DMS53 (cell line): ENCODE results near the gene CNTN6.

Experiments used
- DNase-seq: peaks from one replicate; lab custom pipeline; 2025; lab: John Stamatoyannopoulos, UW

Gene CNTN6

DNA sequence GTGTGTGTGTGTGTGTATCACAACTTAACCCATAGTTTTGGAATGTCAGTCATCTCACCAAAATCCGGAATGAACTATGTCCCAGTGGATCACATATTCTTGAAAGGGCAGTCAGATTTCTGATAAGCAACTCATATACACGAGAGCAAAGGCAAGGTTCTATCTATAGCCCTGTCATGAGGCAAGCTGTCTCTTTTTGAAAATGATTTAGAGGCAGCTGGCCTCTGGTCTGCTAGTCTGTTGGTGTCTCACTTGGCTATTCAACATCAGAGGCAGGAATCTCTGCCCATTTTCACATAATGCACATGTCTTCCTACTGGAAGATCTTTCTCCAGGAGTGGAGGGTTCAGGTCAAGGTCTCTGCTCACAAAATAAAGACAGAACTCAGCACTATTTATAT lies 79.8 kb downstream of the CNTN6 start:
- DNase-seq: no peak

DNA sequence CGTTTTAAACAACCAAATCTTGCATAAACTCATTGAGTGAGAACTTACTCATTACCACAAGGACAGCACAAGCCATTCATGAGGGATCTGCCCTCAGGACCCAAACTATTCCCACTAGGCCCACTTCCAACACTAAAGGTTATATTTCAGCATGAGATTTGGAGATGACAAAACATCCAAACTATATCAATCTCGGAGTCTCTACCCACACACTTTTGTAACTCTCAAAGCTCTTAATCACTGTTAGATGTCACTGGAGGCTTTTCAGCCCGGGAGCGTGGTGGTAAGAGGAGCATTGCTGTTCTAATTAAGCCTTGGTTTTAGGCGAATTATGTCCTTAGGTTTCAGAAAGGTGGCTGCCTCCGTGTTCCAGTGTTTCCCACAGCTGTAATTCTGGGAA lies 86.3 kb downstream of the CNTN6 start:
- no peak for DNase-seq

DNA sequence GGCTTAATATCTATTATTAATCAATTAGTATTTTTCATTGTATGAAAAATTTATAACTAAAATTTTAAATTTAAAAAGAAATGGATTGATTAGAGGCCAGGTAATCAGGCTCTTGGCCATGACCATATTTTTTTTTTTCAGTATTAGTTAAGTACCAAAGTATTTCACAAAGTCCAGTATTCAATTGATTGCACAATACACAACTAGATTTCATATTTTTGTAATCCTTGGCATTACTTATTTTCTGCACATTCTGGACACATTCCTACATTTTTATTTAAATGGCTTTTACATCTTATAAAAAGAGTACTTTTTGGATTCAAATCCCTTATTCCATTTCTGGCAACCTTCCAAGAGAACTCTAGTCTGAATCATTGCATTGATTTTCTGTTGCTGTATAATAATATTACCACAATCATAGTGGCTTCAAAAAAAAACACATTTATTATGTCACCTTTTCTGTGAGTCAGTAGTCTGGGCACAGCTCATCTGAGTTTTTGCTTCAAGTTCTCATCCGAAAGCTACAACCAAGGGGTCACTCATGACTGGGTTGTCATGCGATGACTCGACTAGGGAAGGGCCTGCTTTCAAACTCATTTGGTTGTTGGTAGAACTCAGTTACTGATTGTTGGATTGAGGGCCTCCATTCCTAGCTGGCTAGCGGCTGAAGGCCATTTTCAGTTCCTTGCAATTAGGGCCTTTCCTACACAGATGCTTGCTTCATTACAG lies 90.7 kb downstream of the CNTN6 start:
- DNase-seq: no peak

DNA sequence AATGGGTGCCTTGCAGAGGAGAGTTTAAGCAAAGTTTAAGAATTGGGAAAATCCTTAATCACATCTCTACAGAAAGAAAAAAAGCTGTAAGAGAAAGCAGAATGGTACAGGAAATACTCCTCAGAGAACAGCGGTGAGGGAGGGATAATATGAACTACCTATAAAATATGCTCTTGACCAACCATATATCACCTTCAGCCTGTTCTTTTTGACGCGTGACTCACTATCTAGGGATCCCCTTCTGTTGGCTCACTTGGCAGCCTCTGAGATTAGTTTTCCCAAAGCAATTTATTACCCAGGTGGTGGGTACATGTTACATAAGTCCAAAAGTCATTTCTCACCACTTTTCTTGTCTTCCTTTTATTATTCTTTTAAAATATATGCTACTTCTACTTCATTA lies 97.7 kb downstream of the CNTN6 start:
- no peak for DNase-seq

DNA sequence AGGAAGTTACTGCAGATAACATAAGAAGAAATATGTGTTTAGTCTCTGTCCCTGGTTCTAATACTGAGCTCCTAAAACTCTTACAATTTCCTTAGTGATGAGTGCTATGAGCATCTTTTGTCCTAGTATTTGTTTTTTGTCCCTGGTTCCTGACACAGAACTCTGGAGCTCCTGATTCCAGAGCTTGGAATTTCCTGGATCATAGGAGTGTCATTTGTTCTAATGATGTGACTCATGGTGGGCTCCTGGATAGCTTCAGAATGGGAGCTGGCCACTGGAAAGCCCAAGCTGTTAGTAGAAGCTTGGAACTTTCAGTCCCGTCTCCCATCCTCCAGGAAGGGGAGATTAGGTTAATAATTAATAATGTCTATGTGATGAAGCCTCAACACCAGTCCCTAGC lies 98.2 kb downstream of the CNTN6 start:
- DNase-seq: peak; percentile 7

DNA sequence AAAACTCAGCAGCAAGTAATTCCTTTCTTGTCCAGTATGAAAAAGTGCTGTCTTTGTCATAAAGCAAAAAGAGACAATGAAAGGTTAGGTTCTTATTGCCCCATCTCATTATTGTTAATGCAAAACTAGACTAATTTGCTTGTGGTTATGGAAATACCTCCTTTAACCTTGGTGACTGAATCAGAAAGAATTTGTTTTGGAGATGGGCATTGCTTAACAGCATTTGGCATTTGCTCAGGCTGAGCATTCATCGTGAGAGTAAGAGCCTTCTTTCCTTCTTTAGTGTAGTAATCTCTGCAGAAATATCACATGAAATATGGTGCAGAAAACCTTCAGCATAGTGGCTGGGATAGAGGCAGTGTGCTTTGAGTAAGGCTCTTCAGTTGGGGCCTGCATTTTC lies 103.1 kb downstream of the CNTN6 start:
- no peak for DNase-seq

DNA sequence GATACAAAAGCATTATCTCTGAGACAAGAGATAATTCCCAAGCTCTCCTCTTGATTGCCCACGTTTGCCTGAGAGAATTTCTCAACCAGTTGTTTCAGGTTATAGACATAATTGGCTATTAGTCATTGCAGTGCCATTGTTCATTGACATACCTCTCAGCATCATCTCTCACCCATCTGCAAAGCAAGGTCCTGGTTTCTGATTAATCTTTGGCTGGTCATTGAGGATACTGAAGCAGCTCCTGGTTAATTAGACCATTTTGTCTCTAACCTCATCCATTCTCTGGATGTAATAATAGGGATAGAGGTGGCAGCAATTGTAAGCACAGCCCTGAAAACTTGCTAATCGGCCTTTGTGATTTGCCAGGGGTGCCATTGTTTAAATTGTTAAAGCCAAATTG lies 104.2 kb downstream of the CNTN6 start:
- DNase-seq: no peak

DNA sequence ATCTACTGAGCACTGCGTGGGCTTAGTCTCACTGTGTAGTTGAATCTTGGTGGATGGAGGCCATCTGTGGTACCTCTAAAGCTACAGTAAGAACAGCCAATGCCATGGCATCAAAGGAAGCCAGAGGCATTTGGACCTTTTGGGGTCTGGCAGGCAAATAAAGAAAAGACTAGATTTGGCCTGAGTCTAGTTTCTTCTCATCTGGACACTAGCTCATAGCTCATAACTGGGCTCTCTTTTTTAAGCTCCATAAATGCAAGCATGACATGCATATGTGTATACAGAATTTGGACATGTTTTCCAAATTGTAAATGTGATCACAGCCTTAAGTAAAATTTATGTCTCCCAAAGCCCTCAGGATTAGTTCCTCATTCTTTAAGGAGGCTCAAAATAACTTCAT lies 107.5 kb downstream of the CNTN6 start:
- no peak for DNase-seq

DNA sequence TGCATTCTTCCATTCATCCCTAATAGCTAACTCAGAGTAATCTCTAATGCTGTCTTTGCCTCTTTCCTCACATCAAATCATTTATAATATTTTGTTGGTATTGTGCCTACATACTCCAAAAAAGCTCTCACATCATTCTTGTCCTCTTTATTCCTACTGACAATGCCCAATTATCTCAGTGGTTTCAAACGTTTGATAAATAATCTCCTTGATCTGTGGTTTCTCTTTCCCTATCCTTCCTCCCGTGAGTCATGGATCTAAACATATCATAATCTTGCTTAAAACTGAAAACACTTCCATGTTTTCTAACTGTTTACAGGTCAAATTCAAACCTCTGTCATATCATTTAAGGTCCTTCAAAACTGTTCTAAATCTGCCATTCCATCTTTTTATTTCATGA lies 115.1 kb downstream of the CNTN6 start:
- no peak for DNase-seq

DNA sequence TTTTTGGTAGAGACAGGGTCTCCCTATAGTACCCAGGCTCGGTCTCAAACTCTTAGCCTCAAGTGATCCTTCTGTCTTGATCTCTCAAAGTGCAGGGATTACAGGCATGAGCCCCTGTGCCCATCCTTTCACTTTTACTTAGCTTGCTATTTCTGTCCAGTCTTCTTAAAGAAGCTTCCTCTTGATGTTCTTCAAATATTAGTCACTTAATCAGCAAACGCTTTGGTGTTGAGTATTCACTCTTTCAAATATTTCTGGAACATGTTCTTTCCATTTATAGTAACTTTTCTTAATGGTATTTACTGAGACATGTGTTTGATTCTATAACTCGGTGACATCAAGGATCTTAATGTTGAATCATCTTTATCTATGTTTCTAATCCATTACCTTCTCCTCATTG lies 122.1 kb downstream of the CNTN6 start:
- DNase-seq: no peak

DNA sequence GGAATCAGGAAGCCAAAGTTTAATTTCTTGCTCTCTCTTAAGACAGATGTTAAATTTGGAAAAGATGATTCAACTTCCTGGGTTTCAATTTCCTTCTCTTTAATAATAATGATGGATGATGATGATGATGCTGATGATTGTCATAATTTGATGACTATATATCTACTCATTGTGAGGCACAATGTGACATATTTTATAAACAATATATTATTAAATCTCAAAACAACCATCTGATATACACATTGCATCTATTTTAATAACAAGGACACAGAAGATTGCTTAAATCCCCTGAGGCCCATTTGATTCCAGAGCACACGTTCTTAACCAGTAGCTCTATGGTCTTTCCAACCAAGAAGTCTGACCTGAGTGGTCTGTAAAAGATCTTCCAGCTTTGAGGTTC lies 124.0 kb downstream of the CNTN6 start:
- DNase-seq: no peak

DNA sequence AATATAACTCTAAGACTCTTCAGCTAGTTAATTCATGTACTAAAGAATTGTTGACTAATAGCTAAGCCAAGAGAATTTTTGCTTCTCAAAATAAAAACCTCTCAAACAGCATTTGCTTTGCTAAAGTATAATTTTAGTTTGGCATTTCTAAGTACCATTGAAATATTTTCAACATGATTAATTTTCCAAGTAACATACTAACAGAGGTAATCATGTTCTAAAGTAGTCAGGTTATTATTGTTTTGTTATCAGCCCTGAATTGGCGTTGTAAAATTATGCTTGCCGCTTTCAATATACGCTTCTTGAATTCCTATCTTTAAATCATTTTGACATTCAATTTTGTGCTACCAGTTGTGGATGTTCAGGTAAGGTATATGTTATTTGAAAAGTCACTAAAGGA lies 134.3 kb downstream of the CNTN6 start:
- DNase-seq: no peak

DNA sequence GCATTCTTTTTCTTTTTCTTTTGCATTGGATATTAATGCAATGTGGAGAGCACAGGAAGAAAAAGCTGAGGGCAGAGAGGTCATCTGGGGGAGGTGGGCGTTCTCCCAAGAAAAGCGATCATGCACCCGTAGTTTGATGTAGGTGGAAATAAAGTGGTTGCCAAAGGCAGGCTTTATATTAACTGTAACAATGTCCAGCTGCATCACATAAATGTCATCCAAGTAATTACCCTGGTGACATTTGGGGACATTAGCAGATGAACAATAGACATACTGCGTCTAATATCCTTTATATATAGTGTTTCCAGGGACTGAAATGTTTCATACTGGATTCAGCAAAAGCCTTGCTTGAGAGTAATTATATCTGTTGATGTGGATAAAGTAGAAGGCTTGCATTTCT lies 135.5 kb downstream of the CNTN6 start:
- DNase-seq: no peak

DNA sequence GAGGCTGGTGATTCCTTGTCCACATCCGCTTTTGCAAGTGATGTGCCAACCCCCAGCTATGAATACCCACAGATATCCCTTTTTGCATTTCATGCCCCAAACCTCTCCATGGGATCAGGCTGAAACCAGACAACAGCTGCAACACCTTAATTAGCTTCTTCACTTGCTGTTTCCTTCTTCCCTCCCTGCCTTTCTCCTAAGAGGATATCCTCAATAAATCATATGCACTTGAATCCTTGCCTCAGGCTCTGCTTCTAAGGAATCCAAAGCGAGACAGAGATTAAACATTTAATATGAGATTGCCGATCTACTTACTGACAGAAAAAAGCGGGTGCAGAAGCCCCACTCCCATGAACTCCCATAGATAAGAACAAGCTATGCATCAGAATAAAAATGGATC lies 138.1 kb downstream of the CNTN6 start:
- DNase-seq: no peak

DNA sequence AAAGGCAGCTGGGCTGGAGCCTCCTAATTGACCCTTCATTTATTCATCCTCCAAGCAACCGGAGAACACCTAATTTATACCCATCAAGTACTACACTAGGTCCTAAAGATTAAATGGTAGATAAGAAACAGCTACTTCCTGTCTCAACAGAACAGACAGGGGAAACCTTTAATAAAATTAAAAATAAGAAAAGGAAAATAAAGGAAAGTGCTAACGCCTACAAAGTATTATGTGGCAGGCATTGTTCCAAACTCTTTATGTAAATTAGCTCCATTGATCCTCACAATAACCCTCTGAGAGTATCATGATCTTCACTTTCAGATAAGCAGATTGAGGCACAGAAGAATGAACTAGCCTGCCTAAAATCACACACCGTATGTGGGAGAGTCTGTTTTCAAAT lies 139.5 kb downstream of the CNTN6 start:
- DNase-seq: no peak

DNA sequence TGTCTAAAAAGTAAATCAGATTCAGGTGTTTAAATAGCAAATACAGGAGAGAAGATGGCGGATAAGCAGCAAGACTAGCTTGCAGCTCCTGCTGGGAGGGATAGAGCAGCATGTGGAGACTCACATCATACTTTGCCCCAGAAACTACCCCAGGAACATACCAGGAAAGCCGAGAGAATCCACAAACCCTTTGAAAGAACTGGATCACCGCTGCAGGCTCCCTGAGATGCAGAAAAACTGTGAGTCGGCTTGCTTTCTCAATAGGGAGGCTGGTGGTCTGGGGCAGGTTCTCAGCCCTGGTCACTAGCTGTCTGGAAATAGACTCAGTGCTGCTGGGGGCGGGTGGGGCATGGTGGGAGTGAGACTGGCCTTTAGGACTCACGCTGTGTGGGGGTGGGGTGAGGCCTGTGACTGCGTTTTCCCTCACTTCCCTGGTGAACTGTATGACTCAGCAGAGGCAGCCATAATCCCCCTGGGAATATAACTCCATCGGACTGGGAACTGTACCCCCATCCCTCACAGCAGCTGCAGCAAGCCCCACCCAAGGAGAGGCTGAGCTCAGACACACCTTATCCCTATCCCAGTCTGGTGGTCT lies 142.8 kb downstream of the CNTN6 start:
- DNase-seq: no peak

DNA sequence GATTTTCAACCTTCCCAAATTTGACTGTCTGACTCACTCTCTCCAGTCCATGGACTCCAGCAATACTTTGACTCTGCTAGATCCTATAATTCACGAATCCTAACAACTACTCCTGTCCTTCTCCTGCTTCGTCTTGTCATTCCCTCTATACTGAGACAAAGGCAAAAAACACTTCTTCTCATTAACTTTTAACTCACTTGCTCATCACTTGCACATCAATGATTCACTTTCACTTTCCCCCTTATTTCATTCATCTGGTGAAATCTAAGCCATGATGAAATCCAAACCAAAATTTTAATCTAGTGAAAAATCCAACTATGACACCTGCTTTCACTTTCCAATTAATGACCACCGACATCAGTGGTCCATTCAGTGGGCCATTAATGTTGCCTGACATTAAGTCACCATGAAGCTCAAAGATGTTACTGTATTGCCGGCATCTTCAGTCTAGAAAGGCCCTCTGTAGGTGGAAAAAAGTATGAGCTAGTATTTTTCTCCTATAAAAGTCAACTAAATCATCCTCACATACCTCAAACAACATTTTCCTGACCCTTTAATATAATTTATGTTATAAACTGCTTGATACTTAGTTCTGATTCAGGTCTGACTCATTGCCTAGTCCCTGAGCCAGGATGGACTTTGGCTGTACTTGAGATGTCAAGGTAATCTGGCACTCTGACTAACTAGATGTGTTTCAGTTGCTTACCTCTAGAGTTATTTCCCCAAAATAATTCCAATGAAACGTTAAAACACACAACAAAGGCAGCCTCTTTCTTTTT lies 158.6 kb downstream of the CNTN6 start:
- peak; percentile 28 for DNase-seq

DNA sequence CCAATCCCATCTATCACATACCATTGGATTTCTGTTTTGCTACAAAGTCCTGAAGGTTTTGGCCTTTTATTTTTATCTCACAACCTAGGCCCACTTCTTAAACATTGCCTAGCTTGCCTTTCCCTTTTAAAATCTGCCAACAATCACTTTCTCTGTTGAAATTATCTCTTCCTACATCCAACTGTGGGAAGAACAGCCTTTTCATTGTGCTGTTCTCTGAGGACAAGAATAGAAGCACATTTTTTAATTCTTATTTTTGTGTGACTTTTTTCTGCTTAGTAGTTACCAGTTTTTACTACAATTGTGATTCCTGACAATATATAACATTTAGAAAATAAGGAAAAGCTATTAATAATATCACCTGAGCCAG lies 159.2 kb downstream of the CNTN6 start:
- DNase-seq: no peak

DNA sequence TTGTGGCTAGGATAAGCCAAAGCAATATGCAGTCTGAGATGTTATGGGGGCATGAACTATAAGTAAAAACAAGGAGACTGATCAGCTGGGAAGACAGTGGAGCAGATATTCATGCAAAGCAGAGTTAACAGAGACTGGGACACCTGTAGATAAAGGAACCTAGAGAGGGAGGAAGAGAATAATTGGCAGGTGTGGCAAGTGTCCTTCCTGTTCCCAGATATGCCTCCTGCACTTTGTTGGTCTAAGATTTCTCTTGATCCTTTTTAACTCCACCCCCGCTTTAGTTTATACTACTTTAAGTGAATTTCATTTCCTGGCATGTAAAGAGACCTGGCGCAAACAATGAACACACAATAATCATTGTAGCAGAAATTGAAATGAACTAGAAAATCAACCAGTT lies 169.4 kb downstream of the CNTN6 start:
- no peak for DNase-seq

DNA sequence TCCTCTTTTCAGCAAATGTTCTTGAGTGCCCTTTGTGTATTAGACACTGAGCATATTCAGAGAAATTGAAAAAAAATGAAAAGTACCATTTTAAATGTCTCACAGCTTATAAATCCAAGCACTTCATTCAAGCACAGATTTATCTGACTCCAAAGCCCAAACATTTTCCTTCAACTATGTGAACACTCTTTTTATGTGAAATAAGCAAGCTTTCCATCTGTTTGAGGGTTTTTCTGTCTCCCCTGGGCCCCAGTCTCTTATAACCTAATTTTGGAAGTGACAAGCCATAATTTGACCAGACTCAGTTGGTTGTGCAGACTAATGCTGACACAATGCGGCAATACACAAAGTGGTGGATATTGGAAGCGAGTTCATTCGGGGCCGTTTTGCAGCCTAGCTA lies 170.3 kb downstream of the CNTN6 start:
- no peak for DNase-seq

DNA sequence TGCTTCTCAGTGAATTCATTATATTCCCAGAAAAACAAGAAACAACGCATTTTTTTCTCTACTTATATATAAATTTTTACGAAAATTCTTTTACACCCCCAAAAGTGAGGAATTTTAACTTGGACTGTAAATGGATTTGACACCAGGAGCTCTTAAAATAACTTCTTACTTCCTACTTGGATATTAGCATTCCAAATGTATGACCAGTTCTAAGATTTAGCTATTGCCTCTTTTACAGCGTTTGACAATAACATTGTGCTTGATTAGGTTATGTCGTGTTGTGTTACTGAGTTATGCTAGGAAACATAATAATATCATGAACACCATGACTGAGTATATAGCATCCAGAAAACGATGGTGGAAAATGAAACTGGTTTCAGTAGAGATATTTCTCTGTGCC lies 177.0 kb downstream of the CNTN6 start:
- no peak for DNase-seq

DNA sequence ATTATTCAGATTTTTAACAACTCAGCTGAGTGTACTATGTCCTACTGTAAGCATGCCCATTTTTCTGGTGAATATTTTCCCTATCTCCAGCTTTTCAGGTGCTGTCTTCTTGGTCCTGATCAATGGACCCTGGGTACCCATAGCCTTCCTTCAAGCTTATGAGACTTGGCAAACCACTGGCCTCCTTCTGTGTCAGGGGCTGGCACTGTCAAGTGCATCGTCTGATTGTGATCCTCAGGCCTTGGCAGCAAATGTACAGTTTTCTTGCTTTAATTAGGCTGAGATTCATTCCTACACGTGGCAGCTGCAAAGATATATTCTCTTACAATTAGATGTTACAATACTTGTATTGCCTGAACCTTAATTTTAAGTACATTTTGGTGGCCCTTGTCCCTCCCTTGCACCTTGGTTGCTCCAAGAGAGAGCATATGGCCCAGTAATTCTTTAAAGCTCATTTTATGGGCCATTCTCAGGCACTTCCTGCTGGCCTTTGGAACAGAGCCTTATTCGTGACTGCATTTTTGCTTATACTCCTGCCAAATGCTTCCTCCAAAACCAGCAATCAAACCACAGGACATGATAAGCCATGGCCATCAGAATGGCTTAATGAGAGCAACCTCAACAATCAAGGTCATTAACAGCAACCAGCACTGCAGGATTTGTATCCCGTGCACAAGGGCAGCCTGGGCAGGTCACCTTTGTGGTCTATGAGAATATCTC lies 179.9 kb downstream of the CNTN6 start:
- DNase-seq: no peak

DNA sequence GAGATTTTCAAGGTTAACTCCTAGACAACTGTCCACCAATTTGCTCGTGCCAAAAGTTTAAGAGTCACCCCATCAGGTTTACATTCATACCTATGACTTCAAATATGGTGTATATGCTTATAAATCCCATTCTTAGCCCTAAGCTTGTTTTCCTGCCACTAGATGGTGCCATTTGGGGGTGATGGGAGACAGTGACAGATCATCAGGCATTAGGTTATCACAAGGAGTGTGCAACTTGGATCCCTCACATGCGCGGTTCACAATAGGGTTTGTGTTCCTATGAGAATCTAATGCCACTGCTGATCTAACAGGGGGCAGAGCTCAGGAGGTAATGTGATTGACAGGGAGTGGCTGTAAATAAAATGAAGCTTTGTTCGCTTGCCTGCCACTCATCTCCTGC lies 182.7 kb downstream of the CNTN6 start:
- DNase-seq: peak; percentile 52
